Glutamatergic neuron (in vitro differentiated cells): Measurements from ENCODE around the gene CDH2. TPM values are rescaled to one million over a fixed set of nuclear protein-coding genes. Genes with fewer than 3 reads are reported as not detected.

ENCODE experiments used
- DNase-seq: peaks from one replicate; pipeline ENCODE4 v3.0.0; 2022
- H3K27ac Mint-ChIP-seq: one replicate; pipeline ENCODE4 v1.8.0; 2020; ENCODE audit warnings: mild to moderate bottlenecking, mixed read lengths, inconsistent platforms; ENCODE audit not compliant: unreplicated experiment
- H3K27me3 Mint-ChIP-seq: one replicate; pipeline ENCODE4 v1.8.0; 2020; ENCODE audit warnings: mild to moderate bottlenecking, moderate library complexity, mixed read lengths, inconsistent platforms; ENCODE audit not compliant: unreplicated experiment
- H3K36me3 Mint-ChIP-seq: one replicate; pipeline ENCODE4 v1.8.0; 2020; ENCODE audit warnings: mild to moderate bottlenecking, mixed read lengths, inconsistent platforms; ENCODE audit not compliant: unreplicated experiment
- H3K4me1 Mint-ChIP-seq: one replicate; pipeline ENCODE4 v1.8.0; 2020; ENCODE audit warnings: mild to moderate bottlenecking, low read depth, mixed read lengths, inconsistent platforms; ENCODE audit not compliant: unreplicated experiment
- H3K4me3 Mint-ChIP-seq: one replicate; pipeline ENCODE4 v1.8.0; 2020; ENCODE audit warnings: mild to moderate bottlenecking, mixed read lengths, inconsistent platforms; ENCODE audit not compliant: unreplicated experiment
- H3K9me3 Mint-ChIP-seq: one replicate; pipeline ENCODE4 v1.8.0; 2020; ENCODE audit warnings: mild to moderate bottlenecking, moderate library complexity, mixed read lengths, inconsistent platforms; ENCODE audit not compliant: unreplicated experiment
- total RNA-seq: library from RNA; stranded (reverse); fragmentation: NEBNext Ultra II Directional; extraction: Animal tissue kit (Norgen Biotek cat#: 25700); gene quantifications from one replicate; pipeline ENCODE4 v1.2.1, GENCODE V29; 2021; ENCODE audit not compliant: unreplicated experiment
- TF ChIP-seq, protein P1 (sequence below): fragments of 200-600 bp; sonication (generic); IDR thresholded peaks from one replicate; pipeline ENCODE4 v1.5.0; 2021; ENCODE audit not compliant: partially characterized antibody, unreplicated experiment

CDH2 gene
- total RNA-seq, 1 donor from 2014 or later = 224 TPM

DNA sequence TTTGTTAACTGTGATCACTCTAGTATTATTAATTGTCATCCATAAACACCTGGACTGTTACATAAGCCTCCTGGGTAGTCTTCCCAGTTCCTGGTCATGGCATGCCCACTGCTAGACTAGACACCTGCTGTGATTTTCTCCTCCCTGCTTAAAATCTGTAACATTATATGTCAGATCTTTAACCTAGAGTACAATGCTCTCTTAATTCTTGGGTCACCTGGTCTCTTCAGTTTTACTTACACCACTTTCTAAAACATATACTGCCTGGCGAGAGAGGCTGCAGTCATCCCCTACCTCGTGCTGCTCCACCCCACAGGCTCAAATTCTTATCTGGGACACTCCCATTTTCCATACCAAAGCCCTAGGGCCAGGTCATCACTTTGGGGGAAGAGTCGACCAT is 161.3 kb downstream of the CDH2 start:
- H3K27ac Mint-ChIP-seq = no peak overlapping the region
- DNase-seq = no peak
- no peak overlapping the region for H3K4me3 Mint-ChIP-seq
- H3K36me3 Mint-ChIP-seq = no peaks in the 10 kb centered on the region
- TF ChIP-seq, protein P1, sequence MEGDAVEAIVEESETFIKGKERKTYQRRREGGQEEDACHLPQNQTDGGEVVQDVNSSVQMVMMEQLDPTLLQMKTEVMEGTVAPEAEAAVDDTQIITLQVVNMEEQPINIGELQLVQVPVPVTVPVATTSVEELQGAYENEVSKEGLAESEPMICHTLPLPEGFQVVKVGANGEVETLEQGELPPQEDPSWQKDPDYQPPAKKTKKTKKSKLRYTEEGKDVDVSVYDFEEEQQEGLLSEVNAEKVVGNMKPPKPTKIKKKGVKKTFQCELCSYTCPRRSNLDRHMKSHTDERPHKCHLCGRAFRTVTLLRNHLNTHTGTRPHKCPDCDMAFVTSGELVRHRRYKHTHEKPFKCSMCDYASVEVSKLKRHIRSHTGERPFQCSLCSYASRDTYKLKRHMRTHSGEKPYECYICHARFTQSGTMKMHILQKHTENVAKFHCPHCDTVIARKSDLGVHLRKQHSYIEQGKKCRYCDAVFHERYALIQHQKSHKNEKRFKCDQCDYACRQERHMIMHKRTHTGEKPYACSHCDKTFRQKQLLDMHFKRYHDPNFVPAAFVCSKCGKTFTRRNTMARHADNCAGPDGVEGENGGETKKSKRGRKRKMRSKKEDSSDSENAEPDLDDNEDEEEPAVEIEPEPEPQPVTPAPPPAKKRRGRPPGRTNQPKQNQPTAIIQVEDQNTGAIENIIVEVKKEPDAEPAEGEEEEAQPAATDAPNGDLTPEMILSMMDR = no peak
- peaks cover 10% of the 10 kb centered on the region for H3K4me1 Mint-ChIP-seq
- H3K9me3 Mint-ChIP-seq = peaks cover 1% of the 10 kb centered on the region
- H3K27me3 Mint-ChIP-seq = no peaks in the 10 kb centered on the region

DNA sequence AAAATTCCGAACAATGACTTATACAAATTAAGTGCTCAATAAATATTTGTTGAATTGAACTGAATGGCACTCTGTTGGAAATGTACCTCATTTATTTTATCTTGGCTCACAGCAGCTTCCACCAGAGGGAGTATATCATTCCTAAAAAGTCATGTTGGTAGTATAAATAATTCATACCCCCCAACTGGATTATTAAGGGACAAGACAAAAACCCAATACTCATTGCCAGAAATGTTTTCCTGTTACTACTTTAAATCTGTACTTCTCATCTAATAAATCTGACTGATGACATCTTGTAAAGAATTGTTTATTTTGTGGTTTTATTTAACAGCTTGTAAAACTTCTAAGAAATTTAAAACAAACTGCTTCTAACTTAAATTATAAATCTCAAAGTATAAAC is 163.9 kb downstream of the CDH2 start:
- no peak for DNase-seq
- H3K36me3 Mint-ChIP-seq = no peaks in the 10 kb centered on the region
- peaks cover 10% of the 10 kb centered on the region for H3K4me1 Mint-ChIP-seq

DNA sequence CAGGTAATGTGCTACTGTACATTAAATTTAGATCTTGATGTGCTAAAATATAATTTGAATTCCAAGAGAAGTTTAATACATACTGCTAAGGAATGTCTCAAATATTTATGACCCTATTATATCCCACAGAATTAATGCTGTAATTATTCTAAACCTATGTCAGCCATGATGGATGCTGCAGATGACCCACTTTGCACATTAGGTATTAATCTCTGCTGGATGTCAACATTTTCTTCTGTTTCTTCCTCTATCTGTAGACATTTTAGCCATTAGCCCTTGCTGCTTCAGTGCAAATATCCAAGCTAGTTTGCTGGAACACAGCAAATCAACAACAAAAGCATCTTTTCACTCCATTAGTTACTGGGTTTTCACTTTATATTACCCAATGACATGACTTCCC is 164.6 kb downstream of the CDH2 start:
- Mint-ChIP-seq H3K27me3 (peaks cover 2% of the 10 kb centered on the region), H3K4me1 (peaks cover 10% of the 10 kb centered on the region), H3K9me3 (peaks cover 3% of the 10 kb centered on the region), H3K36me3 (no peaks in the 10 kb centered on the region), H3K27ac (no peak overlapping the region), H3K4me3 (no peak overlapping the region)
- DNase-seq = no peak
- TF ChIP-seq, protein P1 = no peak

More for the DNA sequence above, 163.9 kb downstream of the CDH2 start:
- Mint-ChIP-seq H3K4me3 (no peak overlapping the region), H3K27ac (no peak overlapping the region), H3K27me3 (peaks cover 2% of the 10 kb centered on the region), H3K9me3 (peaks cover 3% of the 10 kb centered on the region)
- TF ChIP-seq, protein P1 = peak; percentile 57

DNA sequence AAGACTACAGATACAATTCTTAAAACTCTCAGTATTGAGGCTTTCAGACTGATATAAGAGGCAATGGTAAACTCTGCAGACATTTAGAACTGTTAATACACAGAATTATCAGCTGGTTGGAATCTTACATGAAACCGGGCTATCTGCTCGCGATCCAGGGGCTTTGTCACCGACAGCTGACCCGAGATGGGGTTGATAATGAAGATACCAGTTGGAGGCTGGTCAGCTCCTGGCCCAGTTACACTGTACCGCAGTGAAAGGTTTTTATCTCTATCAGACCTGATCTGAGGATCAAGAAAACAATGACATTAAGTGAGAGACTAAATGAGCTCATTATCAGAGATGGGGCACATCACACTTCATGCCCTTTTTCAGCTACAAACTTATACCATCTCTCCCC is 167.3 kb downstream of the CDH2 start:
- H3K4me3 Mint-ChIP-seq = no peak overlapping the region
- peaks cover 2% of the 10 kb centered on the region for H3K27me3 Mint-ChIP-seq
- no peaks in the 10 kb centered on the region for H3K36me3 Mint-ChIP-seq
- TF ChIP-seq, protein P1 = no peak
- peaks cover 12% of the 10 kb centered on the region for H3K4me1 Mint-ChIP-seq
- H3K27ac Mint-ChIP-seq = no peak overlapping the region
- no peak for DNase-seq
- H3K9me3 Mint-ChIP-seq = peaks cover 7% of the 10 kb centered on the region

DNA sequence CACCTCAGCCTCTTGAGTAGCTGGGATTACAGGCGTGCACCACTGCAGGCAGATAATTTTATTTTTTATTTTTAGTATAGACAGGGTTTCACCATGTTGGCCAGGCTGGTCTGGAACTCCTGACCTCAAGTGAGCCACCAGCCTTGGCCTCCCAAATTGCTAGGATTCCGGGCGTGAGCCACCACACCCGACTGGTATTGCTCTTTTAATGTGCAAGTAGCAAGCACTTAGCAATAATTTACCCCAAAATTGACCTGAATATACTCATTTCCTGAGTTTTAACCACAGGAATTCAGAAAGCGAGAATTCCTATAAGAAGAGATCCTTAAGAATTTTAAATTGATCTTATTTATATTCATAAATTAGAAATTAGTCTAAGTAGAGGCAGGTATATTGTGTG is 169.1 kb downstream of the CDH2 start:
- no peak overlapping the region for H3K4me3 Mint-ChIP-seq
- peaks cover 2% of the 10 kb centered on the region for H3K27me3 Mint-ChIP-seq
- no peak overlapping the region for H3K27ac Mint-ChIP-seq
- peaks cover 7% of the 10 kb centered on the region for H3K9me3 Mint-ChIP-seq
- no peaks in the 10 kb centered on the region for H3K36me3 Mint-ChIP-seq
- no peak for DNase-seq
- TF ChIP-seq, protein P1 = no peak
- peaks cover 13% of the 10 kb centered on the region for H3K4me1 Mint-ChIP-seq
